Transverse colon (tissue), 4 donors: ENCODE results near the gene PLCXD1.

ENCODE experiments used
- EP300 ChIP-seq: sonication (generic); formaldehyde crosslinking; IDR thresholded peaks from one replicate; pipeline ENCODE4 v1.6.1; 2017; ENCODE audit warnings: antibody characterized with exemption, low read depth
- POLR2A ChIP-seq: fragments of 450-650 bp; IDR thresholded peaks from one replicate; pipeline ENCODE4 v1.6.1; 2016; ENCODE audit warnings: antibody characterized with exemption, mild to moderate bottlenecking, moderate library complexity
- POLR2AphosphoS5 ChIP-seq, 3 donors: sonication (generic); formaldehyde crosslinking; IDR thresholded peaks; one replicate each; pipeline ENCODE4 v1.6.1; 2016; ENCODE audit warnings: antibody characterized with exemption in 3 of 3
- TF ChIP-seq, protein P1 (sequence below), 5 experiments: fragments of 200-600 bp in 3 of 5; fragments of 450-650 bp in 2 of 5; sonication (generic) in 3 of 5; IDR thresholded peaks; 1 replicate in 2 of 5; 2 replicates in 3 of 5; pipeline ENCODE4 v1.5.1; 2016 to 2017; ENCODE audit warnings: antibody characterized with exemption in 5 of 5, inconsistent platforms in 3 of 5, mild to moderate bottlenecking in 2 of 5, moderate library complexity in 1 of 5

DNA sequence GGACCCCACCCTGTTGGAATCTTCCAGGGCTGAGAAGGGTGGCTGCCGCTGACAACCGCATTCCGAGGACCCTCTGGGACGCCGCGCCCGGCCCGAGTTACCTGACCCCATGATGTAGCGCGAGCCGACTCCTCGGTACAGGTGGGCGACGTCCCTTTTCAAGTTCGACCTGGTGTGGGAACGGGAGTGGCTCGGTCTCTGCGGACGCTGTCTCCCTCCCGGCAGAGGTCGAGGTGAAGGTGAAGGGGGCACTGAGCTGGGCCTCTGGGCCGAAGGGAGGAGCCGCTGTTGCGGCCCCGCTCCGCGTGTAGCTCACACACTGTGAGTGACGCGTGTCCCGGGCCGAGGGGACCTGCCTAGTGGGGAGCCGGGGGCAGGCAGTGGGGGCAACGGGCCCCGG lies 32.9 kb downstream of the PLCXD1 start:
- TF ChIP-seq, protein P1, sequence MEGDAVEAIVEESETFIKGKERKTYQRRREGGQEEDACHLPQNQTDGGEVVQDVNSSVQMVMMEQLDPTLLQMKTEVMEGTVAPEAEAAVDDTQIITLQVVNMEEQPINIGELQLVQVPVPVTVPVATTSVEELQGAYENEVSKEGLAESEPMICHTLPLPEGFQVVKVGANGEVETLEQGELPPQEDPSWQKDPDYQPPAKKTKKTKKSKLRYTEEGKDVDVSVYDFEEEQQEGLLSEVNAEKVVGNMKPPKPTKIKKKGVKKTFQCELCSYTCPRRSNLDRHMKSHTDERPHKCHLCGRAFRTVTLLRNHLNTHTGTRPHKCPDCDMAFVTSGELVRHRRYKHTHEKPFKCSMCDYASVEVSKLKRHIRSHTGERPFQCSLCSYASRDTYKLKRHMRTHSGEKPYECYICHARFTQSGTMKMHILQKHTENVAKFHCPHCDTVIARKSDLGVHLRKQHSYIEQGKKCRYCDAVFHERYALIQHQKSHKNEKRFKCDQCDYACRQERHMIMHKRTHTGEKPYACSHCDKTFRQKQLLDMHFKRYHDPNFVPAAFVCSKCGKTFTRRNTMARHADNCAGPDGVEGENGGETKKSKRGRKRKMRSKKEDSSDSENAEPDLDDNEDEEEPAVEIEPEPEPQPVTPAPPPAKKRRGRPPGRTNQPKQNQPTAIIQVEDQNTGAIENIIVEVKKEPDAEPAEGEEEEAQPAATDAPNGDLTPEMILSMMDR (IDR thresholded peaks at IDR 0.05), result no peak
- no peak for TF ChIP-seq POLR2AphosphoS5 (IDR thresholded peaks at IDR 0.05)
- TF ChIP-seq POLR2A, result no peak
- TF ChIP-seq EP300, result no peak
